ENCODE data around the gene OR2V1.

DNA sequence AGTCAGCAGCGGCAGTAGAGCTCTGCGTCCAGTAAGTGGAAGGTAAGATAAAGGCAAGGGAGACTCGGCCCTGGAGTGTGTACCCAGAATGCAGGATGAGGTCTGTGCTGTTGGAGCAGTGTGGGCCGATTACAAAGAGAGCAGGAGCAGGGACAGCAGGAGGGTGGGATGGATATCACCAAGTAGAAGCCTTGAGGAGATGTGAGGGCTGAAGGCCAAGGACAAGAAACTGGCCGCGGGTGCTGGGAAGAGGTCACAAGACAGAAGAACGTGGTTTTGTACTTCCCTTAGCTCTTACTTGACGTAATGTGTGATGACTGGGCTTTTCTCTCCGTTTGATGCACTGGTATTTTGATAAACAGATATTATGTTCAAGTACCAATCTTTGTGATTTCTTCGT lies 43.7 kb downstream of the OR2V1 start:
- no peak for TF ChIP-seq POLR2A (IDR thresholded peaks at IDR 0.05)
- TF ChIP-seq, protein P1, sequence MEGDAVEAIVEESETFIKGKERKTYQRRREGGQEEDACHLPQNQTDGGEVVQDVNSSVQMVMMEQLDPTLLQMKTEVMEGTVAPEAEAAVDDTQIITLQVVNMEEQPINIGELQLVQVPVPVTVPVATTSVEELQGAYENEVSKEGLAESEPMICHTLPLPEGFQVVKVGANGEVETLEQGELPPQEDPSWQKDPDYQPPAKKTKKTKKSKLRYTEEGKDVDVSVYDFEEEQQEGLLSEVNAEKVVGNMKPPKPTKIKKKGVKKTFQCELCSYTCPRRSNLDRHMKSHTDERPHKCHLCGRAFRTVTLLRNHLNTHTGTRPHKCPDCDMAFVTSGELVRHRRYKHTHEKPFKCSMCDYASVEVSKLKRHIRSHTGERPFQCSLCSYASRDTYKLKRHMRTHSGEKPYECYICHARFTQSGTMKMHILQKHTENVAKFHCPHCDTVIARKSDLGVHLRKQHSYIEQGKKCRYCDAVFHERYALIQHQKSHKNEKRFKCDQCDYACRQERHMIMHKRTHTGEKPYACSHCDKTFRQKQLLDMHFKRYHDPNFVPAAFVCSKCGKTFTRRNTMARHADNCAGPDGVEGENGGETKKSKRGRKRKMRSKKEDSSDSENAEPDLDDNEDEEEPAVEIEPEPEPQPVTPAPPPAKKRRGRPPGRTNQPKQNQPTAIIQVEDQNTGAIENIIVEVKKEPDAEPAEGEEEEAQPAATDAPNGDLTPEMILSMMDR (IDR thresholded peaks at IDR 0.05): no peak

Data from Peyer's patch (tissue), 4 donors.